Measurements from ENCODE around the gene CERK.

DNA sequence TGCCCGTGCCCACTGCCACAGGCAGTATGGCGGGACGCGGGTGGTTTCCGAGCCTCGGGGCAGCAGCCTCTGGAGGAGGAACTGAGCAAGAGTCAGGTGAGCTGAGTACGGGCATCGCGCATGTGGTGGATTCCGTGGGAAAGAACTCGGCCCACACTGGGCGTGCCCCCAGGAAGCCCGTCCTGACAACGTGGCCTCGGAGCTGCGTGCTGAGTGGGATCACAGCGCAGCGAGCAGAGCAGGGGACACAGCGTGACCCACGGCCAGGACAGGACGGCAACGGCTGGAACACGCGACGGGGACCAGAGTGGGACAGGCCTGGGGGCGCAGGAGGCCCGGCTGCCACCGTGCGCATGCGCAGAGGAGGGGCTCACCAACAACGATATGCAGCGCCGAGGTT lies 36.8 kb downstream of the CERK start:
- no peak for TF ChIP-seq YY1 (IDR thresholded peaks at IDR 0.05; ENCODE audit: insufficient read depth, insufficient read length)
- TF ChIP-seq SUZ12 (IDR thresholded peaks at IDR 0.05; ENCODE audit: extremely low read depth, insufficient read depth, insufficient read length) = no peak
- TF ChIP-seq ZNF274 (IDR thresholded peaks at IDR 0.05; ENCODE audit: low read depth, low read length) = no peak
